Anterior cingulate cortex (tissue), 58 donors: ENCODE results near the gene PNPLA7.
"Not testable (repeated sequence)": the region's sequence is repeated elsewhere in the genome, so short reads cannot be mapped to it uniquely, and the experiment has no call there.

Source experiments
- DNase-seq, 58 donors: peaks; one replicate each; lab custom pipeline; 2025; lab: John Stamatoyannopoulos, UW

Gene PNPLA7

DNA sequence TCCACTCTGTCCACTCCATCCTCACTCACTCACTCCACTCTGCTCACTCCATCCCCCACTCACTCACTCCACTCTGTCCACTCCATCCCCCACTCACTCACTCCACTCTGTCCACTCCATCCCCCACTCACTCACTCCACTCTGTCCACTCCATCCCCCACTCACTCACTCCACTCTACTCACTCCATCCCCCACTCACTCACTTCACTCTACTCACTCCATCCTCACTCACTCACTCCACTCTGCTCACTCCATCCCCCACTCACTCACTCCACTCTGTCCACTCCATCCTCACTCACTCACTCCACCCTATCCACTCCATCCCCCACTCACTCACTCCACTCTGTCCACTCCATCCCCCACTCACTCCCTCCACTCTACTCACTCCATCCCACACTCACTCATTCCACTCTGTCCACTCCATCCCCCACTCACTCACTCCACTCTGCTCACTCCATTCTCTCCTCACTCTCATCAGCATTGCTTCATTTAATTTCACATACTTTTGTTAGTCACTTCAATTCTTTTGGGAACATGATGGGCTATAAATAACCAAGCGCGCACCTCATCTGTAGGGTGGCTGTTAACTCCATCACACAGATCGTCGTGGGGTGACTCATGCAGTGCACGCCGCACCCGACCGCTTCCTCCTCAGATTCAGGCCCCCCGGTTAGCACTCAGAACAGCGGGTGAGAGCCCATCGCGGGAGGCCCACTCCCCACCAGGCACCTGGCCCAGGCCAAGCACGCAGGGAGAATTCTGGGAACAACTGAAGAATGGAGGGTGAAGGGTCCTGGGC lies 31.3 kb downstream of the PNPLA7 start:
- peak in 1 of 58 donors; percentile 42 for DNase-seq

DNA sequence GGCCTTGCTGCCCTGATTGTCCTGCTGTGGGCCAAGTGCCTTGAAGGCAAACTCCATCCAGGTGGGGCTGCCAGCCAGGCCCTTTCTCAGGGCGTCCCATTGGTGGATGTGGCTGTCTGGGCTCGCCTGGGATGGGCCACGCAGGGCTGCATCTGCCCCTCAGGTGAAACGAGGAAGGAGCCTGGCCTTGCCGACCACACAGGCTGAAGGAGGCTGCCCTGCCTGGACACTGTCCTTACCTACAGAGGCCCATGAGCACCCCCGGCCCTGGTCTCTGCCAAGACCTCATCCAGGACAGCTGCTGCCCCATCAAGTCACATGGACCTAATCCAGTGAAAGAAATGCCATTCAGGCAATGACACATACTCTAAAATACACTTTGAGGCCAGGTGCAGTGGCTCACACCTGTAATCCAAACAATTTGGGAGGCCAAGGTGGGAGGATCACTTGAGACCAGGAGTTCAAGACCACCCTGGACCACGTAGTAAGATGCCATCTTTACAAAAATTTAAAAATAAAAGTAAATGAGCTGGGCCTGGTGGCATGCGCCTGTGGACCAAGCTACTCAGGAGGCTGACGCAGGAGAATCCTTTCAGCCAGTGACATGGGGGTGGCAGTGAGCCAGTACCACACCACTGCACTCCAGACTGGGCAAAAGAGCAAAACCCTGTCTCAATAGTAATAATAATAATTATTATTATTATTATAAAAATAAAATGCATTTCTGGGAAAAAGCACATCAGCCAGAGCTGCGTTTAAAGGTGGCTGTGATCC lies 33.9 kb downstream of the PNPLA7 start:
- DNase-seq: no peak

DNA sequence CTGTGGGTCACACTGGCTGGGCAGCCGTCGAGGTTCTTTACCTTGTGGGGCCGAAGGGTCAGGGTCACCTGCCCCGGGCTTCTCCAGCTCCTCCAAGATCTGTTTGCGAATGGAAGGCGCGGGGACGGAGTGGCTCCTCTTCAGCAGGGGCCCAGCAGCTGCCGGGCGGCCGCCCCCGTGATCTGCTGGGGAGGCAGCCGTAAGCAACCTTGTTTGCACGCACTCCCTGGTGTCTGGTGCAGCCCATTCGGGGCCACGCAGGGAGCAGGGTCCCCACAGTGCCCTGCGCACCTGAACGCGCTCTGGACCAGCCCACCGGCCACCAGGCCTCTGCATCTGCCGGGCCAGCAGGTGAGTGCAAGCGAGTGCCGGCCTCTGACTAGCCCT lies 34.9 kb downstream of the PNPLA7 start:
- no peak for DNase-seq

- DNase-seq: no peak
Observed at GRCh38 chr9:137514691-137515337, 35.4 kb downstream of the PNPLA7 start.

GRCh38 chr9:137513801-137514570 lies 36.2 kb downstream of the PNPLA7 start:
- not testable (repeated sequence) for DNase-seq

GRCh38 chr9:137513136-137513535 lies 37.1 kb downstream of the PNPLA7 start:
- DNase-seq: not testable (repeated sequence)

GRCh38 chr9:137511758-137512463 lies 38.3 kb downstream of the PNPLA7 start:
- no peak for DNase-seq

GRCh38 chr9:137511126-137511525 lies 39.1 kb downstream of the PNPLA7 start:
- DNase-seq: not testable (repeated sequence)

DNA sequence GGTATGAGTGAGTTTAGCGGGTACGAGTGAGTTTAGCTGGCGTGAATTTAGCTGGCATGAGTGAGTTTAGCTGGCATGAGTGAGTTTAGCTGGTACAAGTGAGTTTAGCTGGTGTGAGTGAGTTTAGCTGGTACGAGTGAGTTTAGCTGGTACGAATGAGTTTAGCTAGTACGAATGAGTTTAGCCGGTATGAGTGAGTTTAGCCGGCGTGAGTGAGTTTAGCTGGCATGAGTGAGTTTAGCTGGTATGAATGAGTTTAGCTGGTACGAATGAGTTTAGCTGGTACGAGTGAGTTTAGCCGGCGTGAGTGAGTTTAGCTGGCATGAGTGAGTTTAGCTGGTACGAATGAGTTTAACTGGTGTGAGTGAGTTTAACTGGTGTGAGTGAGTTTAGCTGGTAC lies 41.0 kb downstream of the PNPLA7 start:
- DNase-seq: no peak

DNA sequence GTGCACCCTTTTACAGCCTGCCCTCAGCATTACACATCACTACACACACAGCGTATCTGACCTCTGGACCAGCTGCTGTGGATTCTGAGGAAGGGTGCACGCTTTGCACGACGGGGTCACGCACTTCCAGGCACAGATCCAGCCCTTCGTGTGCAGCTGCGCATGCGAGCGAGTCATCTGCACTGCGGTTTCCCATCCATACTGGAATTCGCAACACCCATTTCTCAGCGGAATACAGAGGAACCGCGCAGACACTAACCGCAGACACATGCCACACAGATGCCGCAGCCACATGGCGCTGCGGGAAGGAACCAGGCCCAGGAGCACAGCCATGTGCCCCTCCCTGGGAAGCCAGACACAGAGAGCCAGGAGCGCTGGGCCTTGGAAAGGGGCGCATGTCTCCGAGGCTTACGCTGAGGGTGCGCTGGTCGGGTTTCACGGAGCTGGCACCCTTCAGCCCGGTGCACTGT lies 43.5 kb downstream of the PNPLA7 start:
- DNase-seq: no peak

GRCh38 chr9:137506274-137506673 lies 43.9 kb downstream of the PNPLA7 start:
- DNase-seq: no peak

DNA sequence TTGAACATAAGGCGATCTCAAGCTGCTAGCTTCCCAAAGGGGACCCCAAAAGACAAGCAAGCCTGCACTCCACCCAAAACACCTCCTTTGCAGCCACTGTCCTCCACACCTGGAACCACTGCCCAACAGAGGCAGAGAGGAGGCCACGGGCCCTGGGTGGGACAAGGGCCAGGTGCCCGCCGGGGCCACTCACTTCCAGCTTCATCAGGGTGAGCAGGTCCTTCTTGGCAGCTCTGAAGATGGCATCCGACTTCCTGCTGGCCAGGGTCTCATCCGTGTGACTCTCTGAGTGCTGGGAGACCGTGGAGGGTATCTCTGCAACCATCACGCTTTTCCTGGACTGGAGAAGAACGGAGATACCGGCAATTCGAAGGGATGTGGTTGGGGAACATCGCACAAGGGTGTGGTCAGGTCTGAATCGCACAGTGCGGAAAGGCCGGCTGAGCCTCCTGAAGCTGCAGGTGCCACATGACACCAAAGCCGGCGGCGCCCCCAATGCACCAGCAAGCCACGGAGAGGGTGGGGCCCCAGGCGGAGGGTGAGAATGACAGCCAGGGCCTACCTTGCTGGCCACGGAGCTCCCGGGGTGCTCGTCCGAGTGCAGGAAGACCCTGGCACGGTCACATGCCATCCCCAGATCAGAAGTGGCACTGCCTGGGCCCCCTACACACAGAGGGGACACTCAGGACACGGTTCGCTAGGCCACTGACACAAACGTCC lies 44.6 kb downstream of the PNPLA7 start:
- no peak for DNase-seq

DNA sequence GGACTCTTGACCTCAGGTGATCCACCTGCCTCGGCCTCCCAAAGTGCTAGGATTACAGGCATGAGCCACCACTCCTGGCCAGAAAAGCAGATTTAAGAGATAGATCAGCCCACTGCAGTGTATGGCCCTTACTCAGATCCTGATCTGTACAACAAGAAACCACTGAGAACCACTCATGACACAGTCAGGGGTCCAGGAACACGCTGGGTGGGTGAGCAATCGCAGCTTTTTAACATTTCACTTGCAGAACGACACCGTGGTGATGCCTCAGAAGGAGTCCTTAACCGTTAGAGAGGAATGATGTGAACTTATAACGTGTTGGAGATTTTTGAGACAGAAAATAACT lies 45.8 kb downstream of the PNPLA7 start:
- DNase-seq: no peak

DNA sequence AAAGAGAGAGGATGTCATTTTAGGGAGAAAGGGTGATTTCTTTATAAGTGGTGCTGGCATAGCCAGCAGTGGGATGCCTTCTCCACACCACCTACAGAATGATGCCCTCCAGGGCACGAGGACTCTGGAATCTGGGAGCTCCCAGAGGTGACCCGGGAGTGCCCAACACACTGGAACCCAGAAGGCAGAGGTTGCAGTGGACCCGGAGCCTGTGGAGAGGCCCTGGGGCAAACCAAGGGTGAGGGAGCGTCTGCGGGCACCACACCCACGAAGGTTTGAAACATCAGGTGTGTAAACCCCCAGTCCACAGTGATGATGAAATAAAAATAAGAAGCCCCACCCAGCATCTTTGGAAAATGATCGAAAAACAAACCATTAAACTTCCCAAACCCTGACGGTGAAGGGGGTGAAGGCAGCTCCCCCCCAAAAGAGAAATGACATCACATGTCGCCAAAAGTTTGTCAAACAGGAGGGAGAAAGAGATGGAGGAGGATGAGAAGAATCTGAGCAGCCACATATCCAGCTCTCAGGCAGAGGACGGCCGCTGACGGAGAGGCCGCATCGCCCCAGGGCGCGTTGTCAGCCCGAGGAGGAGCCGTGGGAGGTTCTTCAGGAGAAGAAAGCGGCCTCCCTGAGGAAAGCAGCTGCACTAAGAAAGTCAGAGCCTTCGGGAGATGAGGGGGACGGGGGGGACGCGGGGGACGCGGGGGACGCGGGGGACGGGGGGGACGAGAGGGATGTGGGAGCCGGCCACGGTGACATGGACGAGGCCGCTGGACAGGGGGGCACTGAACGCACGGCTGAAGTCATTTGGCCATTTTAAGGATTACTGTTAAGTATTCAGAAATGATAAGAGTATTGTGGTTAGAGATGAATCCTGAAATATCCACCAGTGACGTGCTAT lies 47.9 kb downstream of the PNPLA7 start:
- DNase-seq: no peak

GRCh38 chr9:137501457-137501856 lies 48.7 kb downstream of the PNPLA7 start:
- no peak for DNase-seq

- no peak for DNase-seq
Observed at GRCh38 chr9:137500666-137501397, 49.4 kb downstream of the PNPLA7 start.

DNA sequence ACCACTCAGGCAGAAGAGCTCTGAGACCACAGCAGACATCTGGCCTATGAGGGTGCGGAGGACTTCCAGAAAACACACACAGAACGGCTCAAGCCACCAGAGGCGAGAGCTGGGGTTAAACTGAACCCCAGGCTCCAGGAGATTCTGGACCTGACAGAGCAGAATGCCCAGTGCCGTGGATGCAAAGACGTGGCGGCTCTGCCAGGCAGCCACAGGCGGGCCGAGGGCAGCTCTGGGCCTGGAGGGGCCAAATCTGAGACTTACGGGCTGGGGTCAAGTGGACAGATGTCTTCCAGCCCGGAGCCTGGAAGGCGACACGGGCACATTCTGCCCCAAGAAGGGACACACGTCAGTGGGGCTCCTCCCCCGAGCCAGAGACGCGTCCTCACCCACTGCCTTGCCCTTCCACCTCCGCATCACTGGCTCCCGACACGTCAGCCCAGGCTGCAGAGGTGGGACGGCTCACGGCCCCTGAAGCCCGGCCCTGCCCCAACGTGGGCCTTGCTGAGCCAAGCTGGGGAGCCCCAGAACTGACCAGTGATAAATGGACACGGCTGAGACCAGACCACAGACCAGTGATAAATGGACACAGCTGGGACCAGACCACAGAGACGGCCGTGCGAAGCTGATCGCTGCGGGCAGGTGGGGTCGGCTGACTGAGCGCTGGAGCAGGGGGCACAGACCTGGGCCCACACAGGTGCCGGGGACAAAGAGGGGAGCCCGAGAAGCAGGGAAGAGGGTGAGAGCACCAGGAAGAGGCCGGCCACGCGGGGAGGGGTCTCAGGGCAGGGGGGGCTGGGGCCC lies 50.1 kb downstream of the PNPLA7 start:
- no peak for DNase-seq
